Measurements from ENCODE around the gene DNAH1.
"Not testable (repeated sequence)": the region's sequence is repeated elsewhere in the genome, so short reads cannot be mapped to it uniquely, and the experiment has no call there.

DNAH1 gene

GRCh38 chr3:52283306-52283705 is 32.8 kb upstream of the DNAH1 start:
- no peak for TF ChIP-seq CTCF (IDR thresholded peaks at IDR 0.05; ENCODE audit: control insufficient read depth, insufficient read depth, low read depth, low read length, missing control alignments)
- H3K4me3 ChIP-seq (ENCODE audit: control insufficient read depth, low read depth, low read length) = no peak overlapping the region

GRCh38 chr3:52284051-52284450 is 32.1 kb upstream of the DNAH1 start:
- DNase-seq (ENCODE audit: low read depth); H3K4me3 ChIP-seq (ENCODE audit: control insufficient read depth, low read depth, low read length): not testable (repeated sequence)

More at GRCh38 chr3:52283306-52283705, 32.8 kb upstream of the DNAH1 start:
- DNase-seq (ENCODE audit: low read depth) = no peak

GRCh38 chr3:52286777-52287110 is 29.4 kb upstream of the DNAH1 start:
- TF ChIP-seq CTCF (IDR thresholded peaks at IDR 0.05; ENCODE audit: control insufficient read depth, insufficient read depth, low read depth, low read length, missing control alignments) = no peak
- DNase-seq (ENCODE audit: low read depth) = no peak
- H3K4me3 ChIP-seq (ENCODE audit: control insufficient read depth, low read depth, low read length) = peak overlapping the region; percentile 97

GRCh38 chr3:52288674-52289073 is 27.4 kb upstream of the DNAH1 start:
- peak overlapping the region; percentile 97 for H3K4me3 ChIP-seq (ENCODE audit: control insufficient read depth, low read depth, low read length)
- TF ChIP-seq CTCF (IDR thresholded peaks at IDR 0.05; ENCODE audit: control insufficient read depth, insufficient read depth, low read depth, low read length, missing control alignments) = no peak
- no peak for DNase-seq (ENCODE audit: low read depth)

GRCh38 chr3:52289338-52289746 is 26.8 kb upstream of the DNAH1 start:
- no peak for TF ChIP-seq CTCF (IDR thresholded peaks at IDR 0.05; ENCODE audit: control insufficient read depth, insufficient read depth, low read depth, low read length, missing control alignments)
- no peak for DNase-seq (ENCODE audit: low read depth)
- H3K4me3 ChIP-seq (ENCODE audit: control insufficient read depth, low read depth, low read length) = no peak overlapping the region

- no peak for DNase-seq (ENCODE audit: low read depth)
- peak; percentile 3 for TF ChIP-seq CTCF (IDR thresholded peaks at IDR 0.05; ENCODE audit: control insufficient read depth, insufficient read depth, low read depth, low read length, missing control alignments)
- no peak overlapping the region for H3K4me3 ChIP-seq (ENCODE audit: control insufficient read depth, low read depth, low read length)
Measured at GRCh38 chr3:52289747-52290595, 26.1 kb upstream of the DNAH1 start.

- DNase-seq (ENCODE audit: low read depth) = no peak
- TF ChIP-seq CTCF (IDR thresholded peaks at IDR 0.05; ENCODE audit: control insufficient read depth, insufficient read depth, low read depth, low read length, missing control alignments) = no peak
- H3K4me3 ChIP-seq (ENCODE audit: control insufficient read depth, low read depth, low read length) = no peak overlapping the region
Measured at GRCh38 chr3:52290596-52291507, 25.3 kb upstream of the DNAH1 start.
